ENCODE results near the gene GABARAPL1. TPM values are rescaled to one million over a fixed set of nuclear protein-coding genes. Genes with fewer than 3 reads are reported as not detected.

GABARAPL1 gene
- total and polyA plus RNA-seq, 2 donors (not counting 1 experiment from before 2014, with no cell fraction given): 186 to 363 TPM

DNA sequence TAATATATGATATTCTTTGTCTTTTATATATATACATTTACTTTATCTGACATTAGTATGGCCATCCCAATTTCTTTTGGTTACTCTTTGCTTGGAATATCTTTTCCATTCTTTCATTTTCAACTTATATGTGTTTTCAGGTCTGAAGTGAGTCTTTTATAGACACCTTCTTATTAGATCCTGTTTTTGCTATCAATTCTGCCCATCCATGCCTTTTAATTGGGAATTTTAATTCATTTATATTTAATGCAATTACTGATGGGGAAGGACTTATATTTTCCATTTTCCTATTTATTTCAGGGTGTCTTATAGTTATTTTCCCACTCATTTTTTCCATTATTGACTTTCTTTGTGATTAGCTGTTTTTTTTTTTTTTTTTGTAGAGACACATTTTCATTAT is 43.4 kb downstream of the GABARAPL1 start:
- H3K4me3 ChIP-seq (replicated peaks in 1 of 4; ENCODE audit: control extremely low read depth in 1 of 4, insufficient read depth in 1 of 4, low read depth in 3 of 4, low read length in 4 of 4): no peak overlapping the region
- no peak for DNase-seq (ENCODE audit: low read depth in 2 of 2)
- no peaks in the 10 kb centered on the region for H4K20me1 ChIP-seq (ENCODE audit: control insufficient read depth, extremely low read depth, insufficient read depth, low read length)
- H3K27me3 ChIP-seq (ENCODE audit: control insufficient read depth, insufficient read depth, low read length): no peaks in the 10 kb centered on the region
- H3K9me3 ChIP-seq (ENCODE audit: control insufficient read depth, insufficient read depth, low read depth, low read length): no peaks in the 10 kb centered on the region
- no peak overlapping the region for H2AFZ ChIP-seq (ENCODE audit: low read length)
- H3K4me1 ChIP-seq (ENCODE audit: control insufficient read depth, extremely low read depth, insufficient read depth, low read length): no peaks in the 10 kb centered on the region
- H3K4me2 ChIP-seq (ENCODE audit: extremely low read depth, insufficient read depth, low read length): no peak overlapping the region
- no peaks in the 10 kb centered on the region for H3K36me3 ChIP-seq (ENCODE audit: control insufficient read depth, insufficient read depth, low read length)
- H3K79me2 ChIP-seq (ENCODE audit: control insufficient read depth, insufficient read depth, low read length): no peaks in the 10 kb centered on the region
- no peak overlapping the region for H3K9ac ChIP-seq (ENCODE audit: insufficient read depth, low read length)
- no peak overlapping the region for H3K27ac ChIP-seq (ENCODE audit: insufficient read depth, low read length)
- no peak for TF ChIP-seq EZH2 (IDR thresholded peaks at IDR 0.05; ENCODE audit: low read length, missing control alignments)
- TF ChIP-seq, protein P1, sequence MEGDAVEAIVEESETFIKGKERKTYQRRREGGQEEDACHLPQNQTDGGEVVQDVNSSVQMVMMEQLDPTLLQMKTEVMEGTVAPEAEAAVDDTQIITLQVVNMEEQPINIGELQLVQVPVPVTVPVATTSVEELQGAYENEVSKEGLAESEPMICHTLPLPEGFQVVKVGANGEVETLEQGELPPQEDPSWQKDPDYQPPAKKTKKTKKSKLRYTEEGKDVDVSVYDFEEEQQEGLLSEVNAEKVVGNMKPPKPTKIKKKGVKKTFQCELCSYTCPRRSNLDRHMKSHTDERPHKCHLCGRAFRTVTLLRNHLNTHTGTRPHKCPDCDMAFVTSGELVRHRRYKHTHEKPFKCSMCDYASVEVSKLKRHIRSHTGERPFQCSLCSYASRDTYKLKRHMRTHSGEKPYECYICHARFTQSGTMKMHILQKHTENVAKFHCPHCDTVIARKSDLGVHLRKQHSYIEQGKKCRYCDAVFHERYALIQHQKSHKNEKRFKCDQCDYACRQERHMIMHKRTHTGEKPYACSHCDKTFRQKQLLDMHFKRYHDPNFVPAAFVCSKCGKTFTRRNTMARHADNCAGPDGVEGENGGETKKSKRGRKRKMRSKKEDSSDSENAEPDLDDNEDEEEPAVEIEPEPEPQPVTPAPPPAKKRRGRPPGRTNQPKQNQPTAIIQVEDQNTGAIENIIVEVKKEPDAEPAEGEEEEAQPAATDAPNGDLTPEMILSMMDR (conservative IDR thresholded peaks at IDR 0.05 in 1 of 2, IDR thresholded peaks at IDR 0.05 in 1 of 2; ENCODE audit: low read depth in 1 of 2, low read length in 2 of 2): no peak

DNA sequence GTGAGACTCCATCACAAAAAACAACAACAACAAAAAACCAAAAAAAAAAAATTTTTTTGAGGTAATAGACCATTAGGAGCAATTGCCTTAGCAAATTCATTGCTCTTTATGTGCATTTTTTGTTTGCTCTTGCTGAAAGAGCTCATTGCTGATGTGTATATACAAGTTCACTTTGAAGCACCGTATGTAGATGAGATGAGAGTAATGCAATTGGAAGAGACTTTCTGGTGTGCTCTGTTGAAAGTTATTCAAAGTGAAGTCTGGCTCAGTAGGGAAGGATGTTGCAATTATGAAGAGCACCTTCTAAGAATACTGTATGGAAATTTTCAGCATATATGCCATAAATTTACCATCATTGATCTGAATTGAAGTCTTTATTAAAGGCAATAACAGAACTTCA is 48.2 kb downstream of the GABARAPL1 start:
- Histone ChIP-seq H3K27me3 (ENCODE audit: control insufficient read depth, insufficient read depth, low read length) (no peaks in the 10 kb centered on the region), H3K79me2 (ENCODE audit: control insufficient read depth, insufficient read depth, low read length) (no peaks in the 10 kb centered on the region)

DNA sequence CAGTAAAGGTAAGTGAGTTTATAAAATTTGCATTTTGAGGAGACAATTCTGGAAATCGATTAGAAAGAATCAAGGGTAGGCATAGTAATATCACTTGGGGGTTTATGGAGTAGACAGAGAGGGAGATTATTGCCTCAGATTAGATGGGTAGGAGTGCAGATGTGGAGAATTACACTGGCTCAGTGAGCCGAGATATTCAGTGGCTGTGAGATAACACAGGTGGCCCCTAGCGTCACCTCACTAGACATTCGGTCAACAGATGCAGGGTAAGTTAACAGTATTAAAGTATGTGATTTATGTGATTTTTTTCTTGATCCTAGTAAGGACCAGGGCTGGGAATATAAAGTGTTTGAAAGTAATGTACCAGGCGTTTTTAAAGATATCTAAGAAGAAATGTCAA is 55.4 kb downstream of the GABARAPL1 start:
- no peak for TF ChIP-seq EZH2 (IDR thresholded peaks at IDR 0.05; ENCODE audit: low read length, missing control alignments)
- TF ChIP-seq, protein P1 (conservative IDR thresholded peaks at IDR 0.05 in 1 of 2, IDR thresholded peaks at IDR 0.05 in 1 of 2; ENCODE audit: low read depth in 1 of 2, low read length in 2 of 2): no peak
- Histone ChIP-seq H3K4me3 (replicated peaks in 1 of 4; ENCODE audit: control extremely low read depth in 1 of 4, insufficient read depth in 1 of 4, low read depth in 3 of 4, low read length in 4 of 4) (no peak overlapping the region), H3K27me3 (ENCODE audit: control insufficient read depth, insufficient read depth, low read length) (no peaks in the 10 kb centered on the region), H3K9ac (ENCODE audit: insufficient read depth, low read length) (no peak overlapping the region), H3K27ac (ENCODE audit: insufficient read depth, low read length) (no peak overlapping the region), H3K36me3 (ENCODE audit: control insufficient read depth, insufficient read depth, low read length) (no peaks in the 10 kb centered on the region), H3K4me1 (ENCODE audit: control insufficient read depth, extremely low read depth, insufficient read depth, low read length) (no peaks in the 10 kb centered on the region), H3K4me2 (ENCODE audit: extremely low read depth, insufficient read depth, low read length) (no peak overlapping the region), H2AFZ (ENCODE audit: low read length) (no peak overlapping the region), H4K20me1 (ENCODE audit: control insufficient read depth, extremely low read depth, insufficient read depth, low read length) (no peaks in the 10 kb centered on the region), H3K9me3 (ENCODE audit: control insufficient read depth, insufficient read depth, low read depth, low read length) (no peaks in the 10 kb centered on the region), H3K79me2 (ENCODE audit: control insufficient read depth, insufficient read depth, low read length) (no peaks in the 10 kb centered on the region)
- DNase-seq (ENCODE audit: low read depth in 2 of 2): no peak

More for the DNA sequence above, 48.2 kb downstream of the GABARAPL1 start:
- no peaks in the 10 kb centered on the region for H3K9me3 ChIP-seq (ENCODE audit: control insufficient read depth, insufficient read depth, low read depth, low read length)
- no peak for TF ChIP-seq EZH2 (IDR thresholded peaks at IDR 0.05; ENCODE audit: low read length, missing control alignments)
- TF ChIP-seq, protein P1 (conservative IDR thresholded peaks at IDR 0.05 in 1 of 2, IDR thresholded peaks at IDR 0.05 in 1 of 2; ENCODE audit: low read depth in 1 of 2, low read length in 2 of 2): no peak
- H3K4me3 ChIP-seq (replicated peaks in 1 of 4; ENCODE audit: control extremely low read depth in 1 of 4, insufficient read depth in 1 of 4, low read depth in 3 of 4, low read length in 4 of 4): no peak overlapping the region
- no peaks in the 10 kb centered on the region for H4K20me1 ChIP-seq (ENCODE audit: control insufficient read depth, extremely low read depth, insufficient read depth, low read length)
- H2AFZ ChIP-seq (ENCODE audit: low read length): no peak overlapping the region
- no peak overlapping the region for H3K27ac ChIP-seq (ENCODE audit: insufficient read depth, low read length)
- H3K36me3 ChIP-seq (ENCODE audit: control insufficient read depth, insufficient read depth, low read length): no peaks in the 10 kb centered on the region
- no peak overlapping the region for H3K4me2 ChIP-seq (ENCODE audit: extremely low read depth, insufficient read depth, low read length)
- H3K4me1 ChIP-seq (ENCODE audit: control insufficient read depth, extremely low read depth, insufficient read depth, low read length): no peaks in the 10 kb centered on the region
- no peak overlapping the region for H3K9ac ChIP-seq (ENCODE audit: insufficient read depth, low read length)
- no peak for DNase-seq (ENCODE audit: low read depth in 2 of 2)

Measured in fibroblast of lung (primary cell).